Chondrocyte (in vitro differentiated cells): Measurements from ENCODE around the gene TTLL1. TPM values are rescaled to one million over a fixed set of nuclear protein-coding genes. Genes with fewer than 3 reads are reported as not detected.

Experiments used
- DNase-seq: peaks from one replicate; pipeline ENCODE4 v3.0.0; 2021; ENCODE audit warnings: mixed read lengths, low spot score
- H3K27ac Mint-ChIP-seq: one replicate; pipeline ENCODE4 v1.8.0; 2021; ENCODE audit warnings: mild to moderate bottlenecking, moderate library complexity, mixed read lengths; ENCODE audit not compliant: unreplicated experiment
- H3K27me3 Mint-ChIP-seq: 2 replicates; pipeline ENCODE4 v1.8.0; 2021; ENCODE audit warnings: low read depth, mixed read lengths
- H3K36me3 Mint-ChIP-seq: 2 replicates; pipeline ENCODE4 v1.8.0; 2021; ENCODE audit warnings: low read depth, mixed read lengths
- H3K4me1 Mint-ChIP-seq: 2 replicates; pipeline ENCODE4 v1.8.0; 2021; ENCODE audit warnings: low read depth, mild to moderate bottlenecking, mixed read lengths
- H3K4me3 Mint-ChIP-seq: one replicate; pipeline ENCODE4 v1.8.0; 2021; ENCODE audit warnings: mild to moderate bottlenecking, moderate library complexity, mixed read lengths; ENCODE audit not compliant: unreplicated experiment
- H3K9me3 Mint-ChIP-seq: 2 replicates; pipeline ENCODE4 v1.8.0; 2021; ENCODE audit warnings: low read depth, mixed read lengths
- total RNA-seq: library from RNA; stranded (reverse); gene quantifications from 3 replicates; pipeline ENCODE4 v1.2.1, GENCODE V29; 2021
- TF ChIP-seq, protein P1 (sequence below): fragments of 200-600 bp; sonication (generic); IDR thresholded peaks from 2 replicates; pipeline ENCODE4 v1.5.0; 2021; ENCODE audit warnings: antibody characterized with exemption, mild to moderate bottlenecking, moderate library complexity

TTLL1 gene
- total RNA-seq, 1 donor from 2014 or later, result 18.1 TPM

DNA sequence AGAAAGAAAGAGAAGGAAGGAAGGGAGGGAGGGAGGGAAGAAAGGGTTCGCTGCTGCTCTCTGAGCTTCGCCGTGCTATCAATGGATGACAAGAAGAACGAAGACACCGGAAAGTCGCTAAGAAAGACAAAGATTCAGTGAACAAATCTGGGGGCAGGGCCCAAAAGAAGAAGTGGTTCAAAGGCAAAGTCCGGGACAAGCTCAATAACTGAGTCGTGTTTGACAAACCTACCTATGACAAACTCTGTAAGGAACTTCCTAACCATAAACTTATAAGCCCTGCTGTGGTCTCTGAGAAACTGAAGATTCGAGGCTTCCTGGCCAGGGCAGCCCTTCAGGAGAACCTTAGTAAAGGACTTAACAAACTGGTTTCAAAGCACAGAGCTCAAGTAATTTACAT lies 2.9 kb upstream of the TTLL1 start:
- H3K4me3 Mint-ChIP-seq, result no peak overlapping the region
- H3K27me3 Mint-ChIP-seq, result no peaks in the 10 kb centered on the region
- peaks cover 4% of the 10 kb centered on the region for H3K9me3 Mint-ChIP-seq
- peaks cover 15% of the 10 kb centered on the region for H3K4me1 Mint-ChIP-seq
- TF ChIP-seq, protein P1, sequence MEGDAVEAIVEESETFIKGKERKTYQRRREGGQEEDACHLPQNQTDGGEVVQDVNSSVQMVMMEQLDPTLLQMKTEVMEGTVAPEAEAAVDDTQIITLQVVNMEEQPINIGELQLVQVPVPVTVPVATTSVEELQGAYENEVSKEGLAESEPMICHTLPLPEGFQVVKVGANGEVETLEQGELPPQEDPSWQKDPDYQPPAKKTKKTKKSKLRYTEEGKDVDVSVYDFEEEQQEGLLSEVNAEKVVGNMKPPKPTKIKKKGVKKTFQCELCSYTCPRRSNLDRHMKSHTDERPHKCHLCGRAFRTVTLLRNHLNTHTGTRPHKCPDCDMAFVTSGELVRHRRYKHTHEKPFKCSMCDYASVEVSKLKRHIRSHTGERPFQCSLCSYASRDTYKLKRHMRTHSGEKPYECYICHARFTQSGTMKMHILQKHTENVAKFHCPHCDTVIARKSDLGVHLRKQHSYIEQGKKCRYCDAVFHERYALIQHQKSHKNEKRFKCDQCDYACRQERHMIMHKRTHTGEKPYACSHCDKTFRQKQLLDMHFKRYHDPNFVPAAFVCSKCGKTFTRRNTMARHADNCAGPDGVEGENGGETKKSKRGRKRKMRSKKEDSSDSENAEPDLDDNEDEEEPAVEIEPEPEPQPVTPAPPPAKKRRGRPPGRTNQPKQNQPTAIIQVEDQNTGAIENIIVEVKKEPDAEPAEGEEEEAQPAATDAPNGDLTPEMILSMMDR, result no peak
- H3K36me3 Mint-ChIP-seq, result peaks cover 2% of the 10 kb centered on the region
- no peak for DNase-seq
- H3K27ac Mint-ChIP-seq, result no peak overlapping the region

DNA sequence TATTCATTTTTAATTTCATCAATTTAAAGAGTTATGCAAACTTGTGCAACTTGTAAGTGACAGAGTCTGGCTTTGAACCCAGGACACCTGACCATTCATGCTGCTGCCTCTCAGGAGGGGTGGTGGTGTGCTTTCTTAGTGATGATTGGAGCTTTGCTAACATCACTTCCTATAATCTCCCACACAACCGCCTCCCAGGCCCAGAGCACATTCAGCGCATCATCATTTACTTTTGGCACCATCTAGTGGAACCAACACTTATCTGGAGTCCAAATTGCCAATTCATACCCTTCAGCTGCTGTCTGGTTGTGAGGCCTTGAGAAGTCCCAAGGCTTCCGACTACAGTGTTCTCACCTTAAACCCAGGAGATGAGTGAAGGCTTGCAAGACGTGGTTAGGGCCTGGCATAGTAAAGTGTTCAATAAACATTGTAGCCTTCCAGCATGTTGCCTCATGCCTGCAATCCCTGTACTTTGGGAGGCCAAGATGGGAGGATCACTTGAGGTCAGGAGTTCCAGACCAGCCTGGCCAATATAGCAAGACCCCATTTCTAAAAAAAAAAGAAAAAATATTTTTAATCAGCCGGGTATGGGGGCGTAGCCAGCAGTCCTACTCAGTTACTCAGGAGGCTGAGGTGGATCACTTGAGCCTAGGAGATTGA lies 1.1 kb upstream of the TTLL1 start:
- peak overlapping the region; percentile 82 for H3K4me3 Mint-ChIP-seq
- no peak for DNase-seq
- peaks cover 6% of the 10 kb centered on the region for H3K36me3 Mint-ChIP-seq
- no peaks in the 10 kb centered on the region for H3K27me3 Mint-ChIP-seq
- peaks cover 15% of the 10 kb centered on the region for H3K4me1 Mint-ChIP-seq
- H3K27ac Mint-ChIP-seq, result peak overlapping the region; percentile 36
- TF ChIP-seq, protein P1, result peak; percentile 82
- H3K9me3 Mint-ChIP-seq, result no peaks in the 10 kb centered on the region

DNA sequence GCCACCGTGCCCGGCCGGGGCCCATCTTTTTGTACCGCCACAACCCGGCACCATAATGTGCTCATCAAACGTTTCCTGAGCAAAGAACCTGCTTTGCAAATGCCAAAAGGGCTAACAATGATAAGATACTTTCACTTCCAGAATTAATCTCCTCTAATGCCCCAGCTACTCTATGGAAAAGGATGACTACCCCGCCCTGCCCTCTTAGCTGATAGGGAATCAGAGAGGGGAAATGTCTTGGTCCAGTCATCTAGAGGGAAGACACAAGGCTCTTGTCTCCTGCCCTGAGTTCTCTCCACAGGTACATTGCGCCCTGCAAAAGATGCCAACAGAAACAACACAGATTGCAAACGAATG lies 586 bp downstream of the TTLL1 start:
- Mint-ChIP-seq H3K36me3 (peaks cover 7% of the 10 kb centered on the region), H3K9me3 (no peaks in the 10 kb centered on the region), H3K4me3 (peak overlapping the region; percentile 82), H3K27ac (peak overlapping the region; percentile 60), H3K4me1 (peaks cover 15% of the 10 kb centered on the region), H3K27me3 (no peaks in the 10 kb centered on the region)
- TF ChIP-seq, protein P1, result no peak
- no peak for DNase-seq

DNA sequence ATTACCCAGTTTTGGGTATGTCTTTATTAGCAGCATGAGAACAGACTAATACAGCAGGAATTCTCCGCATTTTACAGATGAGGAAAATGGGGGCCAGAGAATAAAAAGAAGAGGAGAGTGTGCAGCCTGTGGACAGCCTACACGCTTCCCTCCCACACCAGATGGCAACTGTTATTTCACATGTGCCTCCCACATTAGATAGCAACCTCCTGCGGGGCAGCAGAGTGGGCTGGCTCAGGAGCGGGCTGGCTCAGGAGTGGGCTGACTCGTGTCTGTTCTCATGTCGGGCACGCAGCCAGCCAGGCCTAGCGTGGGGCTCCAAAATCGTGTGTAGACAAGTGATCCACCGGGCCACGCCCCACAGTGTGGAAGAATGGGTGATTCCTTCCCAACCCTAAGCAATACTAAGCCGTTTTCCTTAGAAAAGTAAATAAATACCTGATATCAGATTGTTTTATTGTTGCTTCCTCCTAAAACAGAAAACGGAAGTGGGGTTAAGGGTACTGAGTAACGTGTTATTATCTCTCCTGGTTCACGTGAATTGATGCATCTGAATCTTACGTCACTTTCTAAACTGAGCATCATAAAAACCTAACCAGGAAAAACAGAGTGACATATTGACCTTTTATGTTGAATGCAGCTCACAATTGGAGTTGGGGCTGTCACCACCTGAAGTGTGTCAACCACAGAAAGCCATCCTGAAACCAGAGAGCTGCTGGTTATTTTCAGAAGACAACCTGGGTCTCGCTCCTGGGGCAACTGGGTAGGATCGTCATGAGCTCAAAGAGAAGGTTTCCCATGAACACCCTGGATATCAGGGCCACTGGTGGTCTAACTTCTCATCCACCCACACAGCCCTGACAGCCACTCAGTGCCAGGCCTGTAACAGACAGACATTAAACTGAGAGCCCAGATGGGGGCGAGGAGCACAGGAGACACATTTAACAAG lies 3.3 kb downstream of the TTLL1 start:
- no peak overlapping the region for H3K27ac Mint-ChIP-seq
- H3K27me3 Mint-ChIP-seq, result no peaks in the 10 kb centered on the region
- H3K4me3 Mint-ChIP-seq, result no peak overlapping the region

DNA sequence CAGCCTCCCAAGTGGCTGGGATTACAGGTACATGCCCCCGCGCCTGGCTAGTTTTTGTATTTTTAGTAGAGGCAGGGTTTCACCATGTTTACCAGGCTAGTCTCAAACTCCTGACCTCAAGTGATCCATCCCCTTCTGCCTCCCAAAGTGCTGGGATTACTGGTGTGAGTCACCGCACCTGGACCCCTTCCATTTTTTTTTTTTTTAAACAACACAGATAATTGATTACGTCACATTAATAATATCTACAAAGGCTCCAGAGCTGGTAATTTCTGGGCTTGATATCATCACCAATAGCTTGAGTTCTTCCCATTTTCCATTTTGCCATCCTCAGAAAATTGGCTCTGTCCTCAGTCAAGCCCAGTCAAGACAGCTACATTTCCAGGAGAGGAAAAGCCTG lies 7.2 kb downstream of the TTLL1 start:
- H3K4me1 Mint-ChIP-seq, result peaks cover 3% of the 10 kb centered on the region
- H3K4me3 Mint-ChIP-seq, result no peak overlapping the region
- no peak for DNase-seq
- no peaks in the 10 kb centered on the region for H3K9me3 Mint-ChIP-seq
- no peaks in the 10 kb centered on the region for H3K27me3 Mint-ChIP-seq
- TF ChIP-seq, protein P1, result no peak
- peaks cover 10% of the 10 kb centered on the region for H3K36me3 Mint-ChIP-seq
- no peak overlapping the region for H3K27ac Mint-ChIP-seq

More for the DNA sequence above, 3.3 kb downstream of the TTLL1 start:
- TF ChIP-seq, protein P1, result no peak
- peaks cover 7% of the 10 kb centered on the region for H3K36me3 Mint-ChIP-seq
- DNase-seq, result no peak
- peaks cover 15% of the 10 kb centered on the region for H3K4me1 Mint-ChIP-seq
- no peaks in the 10 kb centered on the region for H3K9me3 Mint-ChIP-seq
